DND-41 (cell line): ENCODE measurements around the gene DIAPH1.
A peak's percentile ranks its signal among the peaks of the same experiment; 100 is the strongest.

Source experiments
- ATAC-seq: fragments of 200-7000 bp; cut with Tn5 transposase; 3 replicates; pipeline ENCODE4 v1.9.1; 2021; ENCODE audit warnings: low read depth; ENCODE audit not compliant: insufficient read depth
- DNase-seq: peaks from one replicate; pipeline ENCODE4 v3.0.0-alpha.2; 2020
- H2AFZ ChIP-seq: 2 replicates; pipeline ENCODE4 v1.6.0; 2012; ENCODE audit warnings: low read depth, low read length
- H3K27ac ChIP-seq: 2 replicates; pipeline ENCODE4 v1.5.1; 2012; ENCODE audit warnings: low read length, inconsistent platforms
- H3K27me3 ChIP-seq: fragments of 200-600 bp; sonication (generic); 2 replicates; pipeline ENCODE4 v1.6.0; 2012; ENCODE audit warnings: low read length, mild to moderate bottlenecking, inconsistent platforms; ENCODE audit not compliant: insufficient read depth, poor library complexity
- H3K36me3 ChIP-seq: 2 replicates; pipeline ENCODE4 v1.5.1; 2012; ENCODE audit warnings: low read length, inconsistent platforms; ENCODE audit not compliant: insufficient read depth
- H3K4me1 ChIP-seq: 2 replicates; pipeline ENCODE4 v1.5.1; 2012; ENCODE audit warnings: mild to moderate bottlenecking, low read length; ENCODE audit not compliant: insufficient read depth
- H3K4me2 ChIP-seq: 2 replicates; pipeline ENCODE4 v1.6.0; 2012; ENCODE audit warnings: mild to moderate bottlenecking, moderate library complexity, low read length, inconsistent platforms; ENCODE audit not compliant: insufficient read depth
- H3K4me3 ChIP-seq, 2 experiments: fragments of 200-600 bp in 1 of 2; shearing (Covaris generic) in 1 of 2; 2 replicates each; pipeline ENCODE4 v1.5.1; 2012 to 2016; ENCODE audit warnings: inconsistent platforms in 2 of 2, low read length in 2 of 2, mild to moderate bottlenecking in 2 of 2, low read depth in 1 of 2, moderate library complexity in 1 of 2
- H3K79me2 ChIP-seq: 2 replicates; pipeline ENCODE4 v1.6.0; 2012; ENCODE audit warnings: low read length, inconsistent platforms; ENCODE audit not compliant: insufficient read depth
- H3K9ac ChIP-seq: 2 replicates; pipeline ENCODE4 v1.6.0; 2012; ENCODE audit warnings: low read depth, mild to moderate bottlenecking, inconsistent platforms, low read length, moderate library complexity
- H3K9me3 ChIP-seq: 2 replicates; pipeline ENCODE4 v1.5.1; 2012; ENCODE audit warnings: low read length, moderate library complexity, mild to moderate bottlenecking, inconsistent platforms; ENCODE audit not compliant: insufficient read depth, severe bottlenecking
- H4K20me1 ChIP-seq: 2 replicates; pipeline ENCODE4 v1.6.0; 2012; ENCODE audit warnings: low read length; ENCODE audit not compliant: insufficient read depth
- EZH2 ChIP-seq: IDR thresholded peaks from 3 replicates; pipeline ENCODE4 v1.6.1; 2012; ENCODE audit warnings: borderline replicate concordance, low read depth, mild to moderate bottlenecking, moderate library complexity, low read length, inconsistent platforms; ENCODE audit not compliant: severe bottlenecking
- TF ChIP-seq, protein P1 (sequence below): IDR thresholded peaks from 2 replicates; pipeline ENCODE4 v1.5.1; 2012; ENCODE audit warnings: borderline replicate concordance, low read length, moderate library complexity, mild to moderate bottlenecking; ENCODE audit not compliant: poor library complexity, severe bottlenecking; ENCODE audit errors: extremely low read depth

DIAPH1 gene

DNA sequence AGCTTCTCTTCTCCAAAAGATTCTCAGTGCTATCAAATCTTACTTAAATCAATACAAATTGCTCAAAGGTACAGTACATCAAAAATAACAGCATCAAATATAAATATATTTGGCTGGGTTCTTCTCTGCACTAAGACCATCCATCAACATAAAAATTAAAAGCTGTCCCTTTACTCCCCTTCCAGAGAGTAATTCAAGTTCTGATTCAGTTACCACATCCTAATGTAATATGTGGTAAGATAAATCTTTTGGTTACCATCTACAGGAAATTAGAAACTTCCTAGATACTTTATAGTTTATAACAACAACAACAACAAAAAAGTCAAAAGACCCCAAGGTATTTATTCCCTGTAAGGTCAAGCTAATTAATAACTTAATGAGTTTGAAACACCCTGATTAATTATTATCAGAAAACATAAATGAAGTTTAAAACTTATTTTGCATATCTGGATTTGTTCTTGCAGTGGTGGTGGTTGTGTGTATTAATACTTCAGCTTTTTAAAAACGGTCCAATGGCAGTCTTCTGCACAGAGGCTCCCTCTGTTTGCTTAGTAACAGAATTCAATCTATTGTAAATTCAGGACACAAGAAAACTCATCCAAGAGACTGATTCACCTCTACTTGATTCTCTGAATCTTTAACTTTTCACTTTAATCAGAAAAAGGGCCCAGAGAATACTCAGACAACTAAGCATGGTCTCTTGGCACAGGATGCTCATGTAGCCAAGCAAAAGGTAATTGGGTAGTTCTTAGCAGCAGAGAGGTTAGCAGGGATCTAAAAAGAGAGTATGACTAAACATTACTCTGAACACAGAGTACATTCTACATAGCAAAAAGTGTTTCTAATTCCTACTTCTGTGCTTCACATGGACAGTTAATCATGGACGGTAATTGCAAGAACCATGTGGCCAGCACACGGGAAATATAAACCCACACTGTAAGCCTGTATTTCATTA lies 20.1 kb downstream of the DIAPH1 start:
- H2AFZ ChIP-seq, result no peak overlapping the region
- H3K4me2 ChIP-seq, result 0 out of 2 replicates have a peak overlapping the region, but pooled peaks have one; percentile 9
- no peak overlapping the region for H3K4me3 ChIP-seq
- H3K27me3 ChIP-seq, result no peaks in the 10 kb centered on the region
- peak overlapping the region; percentile 61 for H3K27ac ChIP-seq
- TF ChIP-seq, protein P1, sequence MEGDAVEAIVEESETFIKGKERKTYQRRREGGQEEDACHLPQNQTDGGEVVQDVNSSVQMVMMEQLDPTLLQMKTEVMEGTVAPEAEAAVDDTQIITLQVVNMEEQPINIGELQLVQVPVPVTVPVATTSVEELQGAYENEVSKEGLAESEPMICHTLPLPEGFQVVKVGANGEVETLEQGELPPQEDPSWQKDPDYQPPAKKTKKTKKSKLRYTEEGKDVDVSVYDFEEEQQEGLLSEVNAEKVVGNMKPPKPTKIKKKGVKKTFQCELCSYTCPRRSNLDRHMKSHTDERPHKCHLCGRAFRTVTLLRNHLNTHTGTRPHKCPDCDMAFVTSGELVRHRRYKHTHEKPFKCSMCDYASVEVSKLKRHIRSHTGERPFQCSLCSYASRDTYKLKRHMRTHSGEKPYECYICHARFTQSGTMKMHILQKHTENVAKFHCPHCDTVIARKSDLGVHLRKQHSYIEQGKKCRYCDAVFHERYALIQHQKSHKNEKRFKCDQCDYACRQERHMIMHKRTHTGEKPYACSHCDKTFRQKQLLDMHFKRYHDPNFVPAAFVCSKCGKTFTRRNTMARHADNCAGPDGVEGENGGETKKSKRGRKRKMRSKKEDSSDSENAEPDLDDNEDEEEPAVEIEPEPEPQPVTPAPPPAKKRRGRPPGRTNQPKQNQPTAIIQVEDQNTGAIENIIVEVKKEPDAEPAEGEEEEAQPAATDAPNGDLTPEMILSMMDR, result no peak
- TF ChIP-seq EZH2, result no peak
- H3K36me3 ChIP-seq, result peaks cover 26% of the 10 kb centered on the region
- ATAC-seq (peak; percentile 41; the same call in 1 of the 3 replicates), DNase-seq (no peak)
- H3K9ac ChIP-seq, result no peak overlapping the region
- peaks cover 57% of the 10 kb centered on the region for H3K4me1 ChIP-seq
- no peaks in the 10 kb centered on the region for H3K9me3 ChIP-seq
- H3K79me2 ChIP-seq, result peaks cover 98% of the 10 kb centered on the region
- H4K20me1 ChIP-seq, result peaks cover 36% of the 10 kb centered on the region

DNA sequence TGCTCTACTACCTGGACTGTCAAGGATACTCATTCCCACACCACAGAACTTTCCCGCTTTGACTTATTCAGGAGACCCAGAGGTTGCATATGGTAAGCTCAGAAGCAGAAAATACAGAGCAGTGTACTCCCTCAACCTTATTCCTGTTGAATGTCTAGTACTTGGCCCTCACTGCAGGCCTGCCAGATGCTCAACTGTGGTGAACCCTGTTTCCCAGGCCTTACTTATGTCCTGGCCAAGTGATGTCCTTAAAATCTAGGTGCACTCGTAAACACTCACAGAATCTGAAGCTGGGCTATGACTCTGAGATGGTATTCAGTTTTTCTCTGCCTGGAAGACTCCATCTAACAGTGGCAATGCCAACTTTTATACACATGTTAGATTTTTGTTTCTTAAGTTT lies 21.0 kb downstream of the DIAPH1 start:
- Histone ChIP-seq H3K27me3 (no peaks in the 10 kb centered on the region), H3K4me3 (no peak overlapping the region), H3K79me2 (peaks cover 98% of the 10 kb centered on the region), H3K36me3 (peaks cover 31% of the 10 kb centered on the region), H3K4me1 (peaks cover 53% of the 10 kb centered on the region), H3K9me3 (no peaks in the 10 kb centered on the region), H3K27ac (peak overlapping the region; percentile 60), H4K20me1 (peaks cover 39% of the 10 kb centered on the region), H3K9ac (no peak overlapping the region), H2AFZ (no peak overlapping the region), H3K4me2 (no peak overlapping the region)
- ATAC-seq (no peak), DNase-seq (no peak)
- TF ChIP-seq, protein P1, result no peak
- TF ChIP-seq EZH2, result no peak

DNA sequence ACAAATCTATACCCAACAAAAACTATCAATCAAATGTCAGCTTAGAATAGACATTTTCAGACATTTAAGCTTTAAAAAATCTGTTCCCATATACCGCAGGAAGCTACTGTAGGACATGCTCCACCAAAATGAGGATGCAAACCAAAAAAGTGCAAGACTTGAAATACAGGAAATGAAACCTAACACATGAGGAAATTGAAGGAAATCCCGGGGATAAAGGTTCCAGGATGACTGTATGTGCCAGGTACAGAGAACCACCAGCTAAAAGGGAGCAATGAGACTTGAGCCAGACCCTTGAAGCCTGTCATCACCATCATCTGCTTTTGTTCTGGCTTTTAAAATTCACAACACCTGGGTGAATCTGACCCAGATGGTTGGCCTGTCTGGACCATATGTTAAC lies 21.4 kb downstream of the DIAPH1 start:
- Histone ChIP-seq H3K9me3 (no peaks in the 10 kb centered on the region), H3K27me3 (no peaks in the 10 kb centered on the region), H3K4me1 (peaks cover 53% of the 10 kb centered on the region), H2AFZ (no peak overlapping the region), H3K4me3 (no peak overlapping the region), H4K20me1 (peaks cover 39% of the 10 kb centered on the region), H3K4me2 (no peak overlapping the region), H3K27ac (peak overlapping the region; percentile 60), H3K79me2 (peaks cover 98% of the 10 kb centered on the region), H3K9ac (no peak overlapping the region), H3K36me3 (peaks cover 31% of the 10 kb centered on the region)
- DNase-seq (no peak), ATAC-seq (no peak)
- TF ChIP-seq, protein P1, result no peak
- no peak for TF ChIP-seq EZH2
